HUES48 (cell line): ENCODE measurements around the gene APPBP2.
"Not testable (repeated sequence)": the region's sequence is repeated elsewhere in the genome, so short reads cannot be mapped to it uniquely, and the experiment has no call there.

Experiments
- H3K27ac ChIP-seq: one replicate; pipeline ENCODE4 v1.7.0; 2013; ENCODE audit warnings: low read depth, low read length, inconsistent platforms
- H3K27me3 ChIP-seq: 2 replicates; pipeline ENCODE4 v1.6.1; 2013; ENCODE audit warnings: mild to moderate bottlenecking, low read length; ENCODE audit not compliant: control insufficient read depth, insufficient read depth
- H3K36me3 ChIP-seq: 2 replicates; pipeline ENCODE4 v1.6.1; 2013; ENCODE audit warnings: low read length; ENCODE audit not compliant: control insufficient read depth, insufficient read depth
- H3K4me1 ChIP-seq: 2 replicates; pipeline ENCODE4 v1.6.1; 2013; ENCODE audit warnings: mild to moderate bottlenecking, low read length; ENCODE audit not compliant: control insufficient read depth, insufficient read depth
- H3K4me3 ChIP-seq: 2 replicates; pipeline ENCODE4 v1.5.1; 2013; ENCODE audit warnings: mild to moderate bottlenecking, low read depth, low read length
- H3K9ac ChIP-seq: 2 replicates; pipeline ENCODE4 v1.6.1; 2013; ENCODE audit warnings: mild to moderate bottlenecking, low read depth, low read length, moderate library complexity
- H3K9me3 ChIP-seq: 2 replicates; pipeline ENCODE4 v1.6.1; 2013; ENCODE audit warnings: low read length; ENCODE audit not compliant: control insufficient read depth, insufficient read depth

Gene APPBP2

GRCh38 chr17:60493847-60494321 lies 32.2 kb downstream of the APPBP2 start:
- Histone ChIP-seq H3K27ac (no peak overlapping the region), H3K9me3 (peaks cover 61% of the 10 kb centered on the region), H3K9ac (no peak overlapping the region), H3K4me3 (no peak overlapping the region), H3K36me3 (peaks cover 69% of the 10 kb centered on the region), H3K4me1 (no peaks in the 10 kb centered on the region), H3K27me3 (no peaks in the 10 kb centered on the region)

GRCh38 chr17:60491771-60492170 lies 34.3 kb downstream of the APPBP2 start:
- Histone ChIP-seq H3K27ac (no peak overlapping the region), H3K9ac (no peak overlapping the region), H3K4me3 (no peak overlapping the region), H3K27me3 (no peaks in the 10 kb centered on the region), H3K36me3 (peaks cover 52% of the 10 kb centered on the region), H3K4me1 (no peaks in the 10 kb centered on the region), H3K9me3 (peaks cover 72% of the 10 kb centered on the region)

GRCh38 chr17:60490594-60490993 lies 35.4 kb downstream of the APPBP2 start:
- H3K9ac ChIP-seq, H3K4me3 ChIP-seq, H3K27me3 ChIP-seq, H3K27ac ChIP-seq, H3K4me1 ChIP-seq: not testable (repeated sequence)
- H3K36me3 ChIP-seq: peaks cover 41% of the 10 kb centered on the region
- peaks cover 65% of the 10 kb centered on the region for H3K9me3 ChIP-seq

GRCh38 chr17:60481604-60482003 lies 44.4 kb downstream of the APPBP2 start:
- H3K27ac ChIP-seq: no peak overlapping the region
- H3K4me3 ChIP-seq: no peak overlapping the region
- H3K9ac ChIP-seq: no peak overlapping the region
- peaks cover 4% of the 10 kb centered on the region; the same call in 1 of the 2 replicates for H3K9me3 ChIP-seq
- H3K27me3 ChIP-seq: no peaks in the 10 kb centered on the region
- no peaks in the 10 kb centered on the region for H3K4me1 ChIP-seq
- H3K36me3 ChIP-seq: peaks cover 19% of the 10 kb centered on the region

- Histone ChIP-seq H3K27me3 (no peaks in the 10 kb centered on the region), H3K4me1 (no peaks in the 10 kb centered on the region), H3K4me3 (no peak overlapping the region), H3K9ac (no peak overlapping the region), H3K9me3 (no peaks in the 10 kb centered on the region), H3K27ac (no peak overlapping the region), H3K36me3 (peaks cover 22% of the 10 kb centered on the region)
Observed at GRCh38 chr17:60473788-60474187, 52.3 kb downstream of the APPBP2 start.

- H3K27ac ChIP-seq: no peak overlapping the region
- no peak overlapping the region for H3K4me3 ChIP-seq
- H3K4me1 ChIP-seq: no peaks in the 10 kb centered on the region
- H3K36me3 ChIP-seq: peaks cover 15% of the 10 kb centered on the region; the same call in 1 of the 2 replicates
- H3K27me3 ChIP-seq: no peaks in the 10 kb centered on the region
- H3K9me3 ChIP-seq: no peaks in the 10 kb centered on the region
- H3K9ac ChIP-seq: no peak overlapping the region
Observed at GRCh38 chr17:60472449-60472848, 53.6 kb downstream of the APPBP2 start.

GRCh38 chr17:60471451-60471850 lies 54.6 kb downstream of the APPBP2 start:
- H3K36me3 ChIP-seq: 0 out of 2 replicates have a peak, but pooled peaks cover 10% of the 10 kb centered on the region

GRCh38 chr17:60468371-60468770 lies 57.7 kb downstream of the APPBP2 start:
- H3K9me3 ChIP-seq: no peaks in the 10 kb centered on the region
- no peaks in the 10 kb centered on the region for H3K4me1 ChIP-seq
- no peak overlapping the region for H3K9ac ChIP-seq
- no peak overlapping the region for H3K4me3 ChIP-seq
- H3K27me3 ChIP-seq: no peaks in the 10 kb centered on the region
- H3K27ac ChIP-seq: no peak overlapping the region
- H3K36me3 ChIP-seq: peaks cover 40% of the 10 kb centered on the region

More at GRCh38 chr17:60471451-60471850, 54.6 kb downstream of the APPBP2 start:
- H3K27me3 ChIP-seq: no peaks in the 10 kb centered on the region
- no peaks in the 10 kb centered on the region for H3K4me1 ChIP-seq
- no peak overlapping the region for H3K27ac ChIP-seq
- H3K9ac ChIP-seq: no peak overlapping the region
- H3K4me3 ChIP-seq: no peak overlapping the region
- H3K9me3 ChIP-seq: no peaks in the 10 kb centered on the region

- H3K27ac ChIP-seq: no peak overlapping the region
- no peaks in the 10 kb centered on the region for H3K4me1 ChIP-seq
Observed at GRCh38 chr17:60464343-60464742, 61.7 kb downstream of the APPBP2 start.

GRCh38 chr17:60463157-60463835 lies 62.7 kb downstream of the APPBP2 start:
- no peaks in the 10 kb centered on the region for H3K9me3 ChIP-seq
- H3K27me3 ChIP-seq: no peaks in the 10 kb centered on the region
- H3K27ac ChIP-seq: no peak overlapping the region
- no peak overlapping the region for H3K4me3 ChIP-seq
- H3K4me1 ChIP-seq: no peaks in the 10 kb centered on the region
- H3K9ac ChIP-seq: no peak overlapping the region
- H3K36me3 ChIP-seq: peaks cover 73% of the 10 kb centered on the region

More at GRCh38 chr17:60464343-60464742, 61.7 kb downstream of the APPBP2 start:
- Histone ChIP-seq H3K4me3 (no peak overlapping the region), H3K9ac (no peak overlapping the region), H3K27me3 (no peaks in the 10 kb centered on the region), H3K9me3 (no peaks in the 10 kb centered on the region), H3K36me3 (peaks cover 68% of the 10 kb centered on the region)

- H3K4me3 ChIP-seq: no peak overlapping the region
- no peaks in the 10 kb centered on the region for H3K4me1 ChIP-seq
- peaks cover 85% of the 10 kb centered on the region for H3K36me3 ChIP-seq
- no peaks in the 10 kb centered on the region for H3K27me3 ChIP-seq
- no peak overlapping the region for H3K9ac ChIP-seq
- H3K27ac ChIP-seq: no peak overlapping the region
- no peaks in the 10 kb centered on the region for H3K9me3 ChIP-seq
Observed at GRCh38 chr17:60461584-60461983, 64.5 kb downstream of the APPBP2 start.
